NCI-H526 (cell line): ENCODE results near the gene KIAA0232.
A peak's percentile ranks its signal among the peaks of the same experiment; 100 is the strongest.

Source experiments
- DNase-seq, 2 experiments: peaks; one replicate each; lab custom pipeline; 2025; lab: John Stamatoyannopoulos, UW

Gene KIAA0232

GRCh38 chr4:6782147-6782845 lies at the start of gene KIAA0232:
KIAA0232 (plus strand) TSS chr4:6782727; CDS start chr4:6824454, 41,727 bp downstream.
- peak; percentile 72 to 96 for DNase-seq

- DNase-seq, result no peak
Observed at GRCh38 chr4:6733358-6734164, 49.0 kb upstream of the KIAA0232 start.

DNA sequence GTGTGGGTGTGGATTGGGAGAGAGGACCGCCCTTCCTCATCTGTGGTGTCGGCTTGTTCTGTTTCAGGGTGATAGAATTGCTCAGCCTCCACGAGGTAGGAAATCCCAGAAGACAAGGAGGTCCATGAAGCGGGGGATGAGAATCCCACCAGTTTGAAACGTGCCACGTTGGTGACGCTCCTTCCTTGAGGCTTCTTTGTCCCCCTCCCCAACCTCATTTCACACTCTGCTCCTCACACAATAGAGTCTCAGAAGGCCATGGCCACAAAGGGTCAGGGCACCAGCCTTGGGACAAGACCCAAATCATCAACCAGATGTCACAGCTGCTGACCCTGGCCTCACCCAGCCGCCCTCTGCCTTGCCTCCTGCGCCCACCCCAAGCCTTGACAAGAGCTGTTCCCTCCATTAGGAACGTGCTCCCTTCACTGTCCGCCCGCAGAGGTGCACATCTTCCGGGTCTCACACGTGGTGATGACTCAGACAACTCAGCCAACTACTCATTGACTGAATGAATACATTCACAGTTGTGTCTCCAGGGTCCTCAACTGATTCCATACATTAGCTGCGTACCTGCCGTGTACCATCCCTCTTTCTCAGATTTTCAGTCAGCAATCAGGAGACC lies 48.3 kb upstream of the KIAA0232 start:
- DNase-seq, result no peak

DNA sequence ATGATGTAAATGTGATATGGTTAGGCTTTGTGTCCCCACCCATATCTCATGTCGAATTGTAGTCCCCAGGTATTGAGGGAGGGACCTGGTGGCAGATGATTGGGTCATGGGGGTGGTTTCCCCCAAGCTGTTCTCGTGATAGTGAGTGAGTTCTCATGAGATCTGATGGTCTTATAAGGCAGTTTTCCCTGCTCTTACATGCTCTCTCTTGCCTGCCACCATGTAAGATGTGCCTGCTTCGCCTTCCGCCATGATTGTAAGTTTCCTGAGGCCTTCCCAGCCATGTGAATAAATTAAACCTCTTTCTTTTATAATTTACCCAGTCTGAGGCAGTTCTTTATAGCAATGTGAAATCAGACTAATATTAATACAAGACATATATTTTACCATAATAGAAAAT lies 42.6 kb upstream of the KIAA0232 start:
- DNase-seq, result no peak

GRCh38 chr4:6740347-6740746 lies 42.2 kb upstream of the KIAA0232 start:
- DNase-seq, result no peak

- no peak for DNase-seq
Observed at GRCh38 chr4:6742507-6742906, 40.0 kb upstream of the KIAA0232 start.

DNA sequence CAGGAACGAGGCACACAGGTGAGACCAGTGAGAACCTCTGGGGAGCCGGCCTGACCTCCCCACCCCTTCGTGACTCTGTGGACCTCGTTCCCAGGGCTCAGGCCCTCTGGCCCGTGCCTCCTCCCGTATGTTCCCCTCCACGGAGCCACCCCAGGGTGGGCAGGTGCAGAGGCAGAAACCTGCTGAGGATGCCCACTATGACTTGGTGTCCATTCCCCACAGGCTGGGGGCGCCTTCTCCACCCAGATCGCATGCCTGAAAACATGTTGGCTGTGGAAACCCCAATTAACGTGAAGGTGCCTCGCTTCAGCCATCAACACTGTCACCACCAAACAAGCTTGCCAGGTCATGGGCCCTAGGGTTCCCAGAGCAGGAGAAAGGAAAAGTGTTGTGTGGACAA lies 39.5 kb upstream of the KIAA0232 start:
- DNase-seq, result no peak

DNA sequence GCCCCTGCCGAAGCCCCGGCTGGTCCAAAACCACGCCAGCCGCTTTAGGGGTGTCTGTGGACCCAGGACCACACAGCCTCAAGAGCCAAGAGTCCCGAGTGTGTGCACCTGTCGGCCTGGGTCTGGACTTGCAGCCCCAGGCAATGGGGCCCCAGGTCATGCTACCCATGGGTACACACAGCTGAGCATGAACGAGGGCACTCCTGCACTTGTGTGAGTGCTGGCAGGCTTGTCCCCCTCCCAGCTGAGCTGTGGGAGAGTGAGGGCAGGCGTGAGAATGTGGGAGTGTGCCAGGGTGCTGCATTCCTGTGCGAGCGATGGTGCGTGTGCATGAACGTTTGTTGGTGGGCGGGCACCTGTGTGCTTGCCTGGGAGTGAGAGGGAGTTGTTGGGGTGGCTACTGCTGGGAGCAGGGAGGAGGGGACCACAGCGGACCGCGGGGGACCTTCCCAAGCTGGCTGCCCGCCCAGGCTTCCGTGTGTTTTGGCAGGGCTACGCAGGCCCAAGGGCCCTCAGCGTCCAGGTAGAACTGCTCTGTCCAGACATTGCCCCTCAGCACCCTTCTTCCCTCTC lies 35.7 kb upstream of the KIAA0232 start:
- DNase-seq, result no peak

GRCh38 chr4:6747294-6748051 lies 35.1 kb upstream of the KIAA0232 start:
- no peak for DNase-seq

- DNase-seq, result no peak
Observed at GRCh38 chr4:6748286-6748685, 34.2 kb upstream of the KIAA0232 start.

DNA sequence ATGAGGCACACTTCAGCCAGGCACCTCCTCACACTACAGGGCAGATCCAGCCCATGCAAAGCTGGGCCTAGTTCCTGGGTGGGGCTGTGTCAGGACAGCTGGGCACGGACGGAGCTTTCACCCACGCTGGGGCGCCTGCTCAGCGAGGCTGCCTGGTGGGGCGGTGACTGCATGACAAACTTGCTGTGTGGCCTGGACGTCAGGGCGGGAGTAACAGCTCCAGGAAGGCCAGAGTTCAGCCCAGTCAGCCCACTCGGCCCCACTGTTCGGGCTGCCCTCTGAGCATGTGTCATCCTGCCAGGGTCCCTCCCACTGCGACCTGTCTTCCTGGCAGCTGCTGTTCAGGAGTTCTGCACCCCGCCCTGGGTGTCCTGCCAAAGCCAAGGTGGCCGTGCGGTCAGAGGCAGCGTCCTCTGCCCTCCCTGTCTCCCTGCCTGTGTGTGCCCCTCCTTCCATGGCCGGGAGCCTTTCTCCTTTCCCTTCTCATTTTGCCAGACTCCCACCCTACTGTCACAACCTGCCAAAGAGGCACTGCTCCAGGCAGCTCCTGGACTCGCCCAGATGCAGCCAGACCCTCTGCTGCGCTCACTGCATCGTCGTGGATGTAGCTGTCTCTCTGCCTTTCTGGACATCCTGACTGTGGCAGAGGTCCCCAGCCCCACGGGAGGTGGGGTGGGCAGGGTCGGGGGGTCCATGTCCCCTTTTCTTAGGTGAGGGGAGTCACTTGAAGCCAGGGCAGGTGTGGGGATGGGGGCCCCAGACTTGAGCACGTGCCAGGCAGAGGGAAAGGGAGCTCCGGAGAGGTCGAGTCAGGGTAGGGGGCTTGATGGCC lies 33.0 kb upstream of the KIAA0232 start:
- no peak for DNase-seq

DNA sequence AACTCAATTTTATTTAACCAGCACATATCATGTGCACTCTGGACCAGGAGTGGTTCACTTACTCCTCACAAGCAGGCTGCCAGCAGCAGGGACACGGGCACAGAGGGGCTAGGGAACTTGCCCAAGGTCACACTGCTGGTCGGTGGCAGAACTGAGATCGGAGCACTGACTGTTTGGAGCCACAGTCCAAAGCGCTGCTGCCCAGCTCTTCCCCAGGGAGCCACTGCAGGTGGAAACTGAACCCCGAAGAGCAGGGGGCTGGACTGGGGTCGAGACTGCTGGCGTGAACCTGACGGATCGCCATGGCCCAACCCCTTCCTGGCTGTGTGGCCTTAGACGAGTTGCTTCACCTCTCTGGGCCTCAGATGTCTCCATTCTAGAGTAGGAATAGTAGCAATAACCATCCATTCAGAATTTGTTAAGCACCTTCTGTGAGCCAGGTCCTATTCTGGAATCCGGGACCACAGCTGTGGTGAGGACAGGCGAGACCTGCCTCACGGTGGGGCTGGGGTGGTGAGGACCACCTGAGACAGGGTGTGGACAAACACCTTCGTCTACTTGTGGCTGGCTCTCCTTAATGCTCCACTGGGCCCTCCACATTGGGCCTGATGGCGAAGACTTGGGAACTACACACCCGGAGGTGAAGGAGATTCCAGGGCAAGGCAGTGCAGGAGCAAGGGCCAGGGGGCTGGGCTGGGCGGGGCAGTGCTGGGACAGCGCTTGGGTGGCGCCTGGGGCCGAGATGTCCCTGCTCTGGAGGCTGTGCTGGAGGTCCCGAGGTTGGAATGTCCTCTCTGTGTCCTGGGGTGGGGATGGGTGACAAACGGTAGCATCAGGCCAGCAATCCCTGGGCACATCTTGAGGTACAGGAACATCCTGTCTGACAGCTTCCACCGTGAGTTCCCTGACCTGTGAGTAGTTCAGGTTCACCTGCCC lies 32.0 kb upstream of the KIAA0232 start:
- no peak for DNase-seq

GRCh38 chr4:6751611-6752485 lies 30.7 kb upstream of the KIAA0232 start:
- DNase-seq, result no peak

DNA sequence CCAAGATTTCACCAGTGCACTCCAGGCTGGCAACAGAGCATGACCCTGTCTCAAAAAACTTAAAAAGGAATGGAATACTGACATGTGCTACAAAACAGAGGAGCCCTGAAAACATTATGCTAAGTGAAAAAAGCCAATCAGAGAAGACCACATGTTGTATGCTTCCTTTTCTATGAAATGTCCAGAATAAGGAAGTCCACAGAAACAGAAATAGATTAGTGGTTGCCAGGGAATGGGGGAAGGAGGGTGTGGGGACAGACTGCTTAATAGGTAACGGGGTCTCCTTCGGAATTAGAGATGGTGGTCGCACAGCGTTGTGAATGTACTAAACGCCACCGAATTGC lies 30.1 kb upstream of the KIAA0232 start:
- no peak for DNase-seq

DNA sequence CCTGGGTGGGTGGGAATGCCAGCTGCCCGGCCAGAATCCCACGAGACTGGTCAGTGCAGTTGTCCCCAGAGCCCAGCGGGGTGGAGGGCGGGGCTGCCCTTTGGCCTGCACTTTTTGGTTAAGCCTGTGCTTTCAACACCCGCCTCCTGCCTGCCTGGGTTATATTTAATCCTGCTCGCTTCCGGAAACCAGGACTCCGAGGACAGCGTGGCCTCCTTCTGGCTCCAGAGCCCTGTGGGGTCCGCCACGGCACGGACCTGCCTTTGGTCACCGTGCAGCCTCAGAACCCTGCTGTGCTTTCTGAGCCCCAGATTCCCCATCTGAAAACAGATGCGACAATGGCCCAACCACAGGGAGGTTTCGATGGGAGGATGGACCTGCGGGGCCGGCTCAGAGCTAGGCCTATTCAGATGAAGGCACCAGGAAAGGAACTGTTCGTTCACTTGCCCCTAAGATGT lies 29.4 kb upstream of the KIAA0232 start:
- DNase-seq, result no peak

GRCh38 chr4:6753891-6754290 lies 28.6 kb upstream of the KIAA0232 start:
- no peak for DNase-seq

GRCh38 chr4:6754481-6755087 lies 27.9 kb upstream of the KIAA0232 start:
- DNase-seq, result no peak

GRCh38 chr4:6755088-6755753 lies 27.3 kb upstream of the KIAA0232 start:
- DNase-seq, result no peak
